Measurements from ENCODE around the gene MMP27.

Gene MMP27

DNA sequence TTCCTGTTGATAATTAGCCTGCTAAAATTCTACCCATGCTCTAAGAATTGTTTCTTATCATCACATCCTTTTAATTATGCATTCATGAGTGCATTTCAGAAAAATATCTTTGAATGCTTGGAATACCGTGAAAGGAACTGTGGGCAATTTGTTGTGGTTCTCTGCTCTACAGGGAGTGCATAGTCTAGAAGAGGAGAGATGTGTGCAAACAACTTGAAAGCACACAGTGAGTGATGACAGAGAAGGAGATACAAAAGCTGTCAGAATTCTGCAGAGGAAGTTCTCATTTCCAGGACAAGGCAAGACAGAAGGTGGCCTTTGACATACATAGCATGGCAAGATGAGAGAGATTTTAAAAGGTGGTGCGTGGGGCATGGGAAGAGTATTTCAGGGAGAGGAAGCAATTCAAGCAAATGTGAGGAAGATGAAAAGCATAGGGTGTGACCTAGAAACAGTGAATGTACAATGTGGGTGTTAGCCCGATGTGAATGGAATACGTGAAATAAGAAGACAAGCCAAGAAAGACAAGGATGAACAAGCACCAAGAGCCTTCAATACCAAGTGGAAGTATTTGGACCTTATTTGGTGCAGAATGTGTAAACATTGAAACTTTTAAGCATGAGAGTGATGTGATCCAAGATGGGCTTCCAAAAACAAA, 14.2 kb upstream of the MMP27 start:
- no peaks in the 10 kb centered on the region for H3K9me3 ChIP-seq (ENCODE audit: insufficient read depth, low read length, severe bottlenecking)
- H3K4me1 ChIP-seq (ENCODE audit: insufficient read depth, low read length): no peaks in the 10 kb centered on the region
- H3K9ac ChIP-seq (ENCODE audit: low read depth, low read length): no peak overlapping the region
- no peaks in the 10 kb centered on the region for H3K79me2 ChIP-seq (ENCODE audit: insufficient read depth, low read length)
- no peak for DNase-seq
- no peak overlapping the region for H2AFZ ChIP-seq (ENCODE audit: low read depth, low read length)
- H3K27ac ChIP-seq (ENCODE audit: low read length): no peak overlapping the region
- no peak for TF ChIP-seq EZH2 (IDR thresholded peaks at IDR 0.05; ENCODE audit: borderline replicate concordance, low read depth, low read length, severe bottlenecking)
- TF ChIP-seq, protein P1, sequence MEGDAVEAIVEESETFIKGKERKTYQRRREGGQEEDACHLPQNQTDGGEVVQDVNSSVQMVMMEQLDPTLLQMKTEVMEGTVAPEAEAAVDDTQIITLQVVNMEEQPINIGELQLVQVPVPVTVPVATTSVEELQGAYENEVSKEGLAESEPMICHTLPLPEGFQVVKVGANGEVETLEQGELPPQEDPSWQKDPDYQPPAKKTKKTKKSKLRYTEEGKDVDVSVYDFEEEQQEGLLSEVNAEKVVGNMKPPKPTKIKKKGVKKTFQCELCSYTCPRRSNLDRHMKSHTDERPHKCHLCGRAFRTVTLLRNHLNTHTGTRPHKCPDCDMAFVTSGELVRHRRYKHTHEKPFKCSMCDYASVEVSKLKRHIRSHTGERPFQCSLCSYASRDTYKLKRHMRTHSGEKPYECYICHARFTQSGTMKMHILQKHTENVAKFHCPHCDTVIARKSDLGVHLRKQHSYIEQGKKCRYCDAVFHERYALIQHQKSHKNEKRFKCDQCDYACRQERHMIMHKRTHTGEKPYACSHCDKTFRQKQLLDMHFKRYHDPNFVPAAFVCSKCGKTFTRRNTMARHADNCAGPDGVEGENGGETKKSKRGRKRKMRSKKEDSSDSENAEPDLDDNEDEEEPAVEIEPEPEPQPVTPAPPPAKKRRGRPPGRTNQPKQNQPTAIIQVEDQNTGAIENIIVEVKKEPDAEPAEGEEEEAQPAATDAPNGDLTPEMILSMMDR (IDR thresholded peaks at IDR 0.05; ENCODE audit: borderline replicate concordance, extremely low read depth, low read length, poor library complexity, severe bottlenecking): no peak
- H3K4me2 ChIP-seq (ENCODE audit: insufficient read depth, low read length): no peak overlapping the region
- no peak for ATAC-seq (ENCODE audit: insufficient read depth, low read depth)
- H3K4me3 ChIP-seq (ENCODE audit: low read depth in 1 of 2, low read length in 2 of 2): no peak overlapping the region
- H4K20me1 ChIP-seq (ENCODE audit: insufficient read depth, low read length): no peaks in the 10 kb centered on the region
- H3K27me3 ChIP-seq (ENCODE audit: insufficient read depth, low read length, poor library complexity): peaks cover 2% of the 10 kb centered on the region
- no peaks in the 10 kb centered on the region for H3K36me3 ChIP-seq (ENCODE audit: insufficient read depth, low read length)

DNA sequence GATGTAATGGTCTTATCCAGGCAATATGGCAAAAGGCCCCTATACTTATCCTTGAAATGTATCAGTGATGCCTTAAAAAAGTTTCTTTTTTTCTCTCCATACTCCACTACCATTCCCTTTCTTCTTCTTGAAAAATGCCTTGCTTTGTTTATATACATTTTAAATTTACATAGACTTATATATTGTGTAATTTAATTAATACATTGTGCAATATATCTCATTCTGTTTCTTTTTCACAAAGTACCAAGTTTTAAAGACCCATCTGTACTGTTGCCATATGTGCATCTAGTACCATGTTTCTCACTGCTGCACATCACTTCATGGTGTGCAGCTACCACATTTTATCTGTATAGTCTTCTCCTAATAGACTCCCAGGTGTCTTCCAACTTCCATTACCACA, 11.7 kb upstream of the MMP27 start:
- H3K4me2 ChIP-seq (ENCODE audit: insufficient read depth, low read length): no peak overlapping the region
- no peak overlapping the region for H2AFZ ChIP-seq (ENCODE audit: low read depth, low read length)
- H3K27ac ChIP-seq (ENCODE audit: low read length): no peak overlapping the region
- H3K9me3 ChIP-seq (ENCODE audit: insufficient read depth, low read length, severe bottlenecking): no peaks in the 10 kb centered on the region
- no peak overlapping the region for H3K9ac ChIP-seq (ENCODE audit: low read depth, low read length)
- ATAC-seq (ENCODE audit: insufficient read depth, low read depth) (no peak), DNase-seq (no peak)
- TF ChIP-seq, protein P1 (IDR thresholded peaks at IDR 0.05; ENCODE audit: borderline replicate concordance, extremely low read depth, low read length, poor library complexity, severe bottlenecking): no peak
- TF ChIP-seq EZH2 (IDR thresholded peaks at IDR 0.05; ENCODE audit: borderline replicate concordance, low read depth, low read length, severe bottlenecking): no peak
- no peaks in the 10 kb centered on the region for H3K4me1 ChIP-seq (ENCODE audit: insufficient read depth, low read length)
- H3K27me3 ChIP-seq (ENCODE audit: insufficient read depth, low read length, poor library complexity): peaks cover 2% of the 10 kb centered on the region
- no peaks in the 10 kb centered on the region for H3K79me2 ChIP-seq (ENCODE audit: insufficient read depth, low read length)
- no peaks in the 10 kb centered on the region for H3K36me3 ChIP-seq (ENCODE audit: insufficient read depth, low read length)
- no peaks in the 10 kb centered on the region for H4K20me1 ChIP-seq (ENCODE audit: insufficient read depth, low read length)
- H3K4me3 ChIP-seq (ENCODE audit: low read depth in 1 of 2, low read length in 2 of 2): no peak overlapping the region

DNA sequence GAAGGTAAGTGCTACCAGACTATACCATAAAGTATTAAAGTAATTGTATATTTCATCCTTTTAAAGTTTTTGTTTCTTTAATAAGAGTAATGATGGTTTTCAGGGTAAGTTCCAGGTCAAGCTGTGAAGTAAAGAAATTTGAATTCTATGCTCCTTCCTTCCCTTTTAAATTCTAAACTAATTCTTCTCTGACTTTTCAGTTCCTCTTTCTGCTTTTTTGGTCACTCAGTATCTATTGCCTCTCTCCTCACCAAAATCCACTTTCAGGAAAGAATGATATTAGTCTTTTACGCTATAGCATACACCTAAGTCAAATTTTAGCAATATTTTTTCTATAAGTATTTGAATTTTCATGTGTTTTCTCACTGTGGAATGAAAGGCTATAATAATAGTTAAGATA, 11.0 kb upstream of the MMP27 start:
- no peak overlapping the region for H3K4me2 ChIP-seq (ENCODE audit: insufficient read depth, low read length)
- DNase-seq (no peak), ATAC-seq (ENCODE audit: insufficient read depth, low read depth) (no peak)
- H3K27me3 ChIP-seq (ENCODE audit: insufficient read depth, low read length, poor library complexity): peaks cover 2% of the 10 kb centered on the region
- H3K79me2 ChIP-seq (ENCODE audit: insufficient read depth, low read length): no peaks in the 10 kb centered on the region
- no peak overlapping the region for H2AFZ ChIP-seq (ENCODE audit: low read depth, low read length)
- TF ChIP-seq, protein P1 (IDR thresholded peaks at IDR 0.05; ENCODE audit: borderline replicate concordance, extremely low read depth, low read length, poor library complexity, severe bottlenecking): no peak
- no peak for TF ChIP-seq EZH2 (IDR thresholded peaks at IDR 0.05; ENCODE audit: borderline replicate concordance, low read depth, low read length, severe bottlenecking)
- H3K9me3 ChIP-seq (ENCODE audit: insufficient read depth, low read length, severe bottlenecking): no peaks in the 10 kb centered on the region
- H3K27ac ChIP-seq (ENCODE audit: low read length): no peak overlapping the region
- H3K9ac ChIP-seq (ENCODE audit: low read depth, low read length): no peak overlapping the region
- no peaks in the 10 kb centered on the region for H3K4me1 ChIP-seq (ENCODE audit: insufficient read depth, low read length)
- H3K4me3 ChIP-seq (ENCODE audit: low read depth in 1 of 2, low read length in 2 of 2): no peak overlapping the region
- no peaks in the 10 kb centered on the region for H3K36me3 ChIP-seq (ENCODE audit: insufficient read depth, low read length)
- no peaks in the 10 kb centered on the region for H4K20me1 ChIP-seq (ENCODE audit: insufficient read depth, low read length)

All from DND-41 (cell line).